KG1 (cell line): ENCODE results near the gene ITPR3.

ENCODE experiments used
- DNase-seq: peaks from one replicate; lab custom pipeline; 2025; lab: John Stamatoyannopoulos, UW

The ITPR3 gene

DNA sequence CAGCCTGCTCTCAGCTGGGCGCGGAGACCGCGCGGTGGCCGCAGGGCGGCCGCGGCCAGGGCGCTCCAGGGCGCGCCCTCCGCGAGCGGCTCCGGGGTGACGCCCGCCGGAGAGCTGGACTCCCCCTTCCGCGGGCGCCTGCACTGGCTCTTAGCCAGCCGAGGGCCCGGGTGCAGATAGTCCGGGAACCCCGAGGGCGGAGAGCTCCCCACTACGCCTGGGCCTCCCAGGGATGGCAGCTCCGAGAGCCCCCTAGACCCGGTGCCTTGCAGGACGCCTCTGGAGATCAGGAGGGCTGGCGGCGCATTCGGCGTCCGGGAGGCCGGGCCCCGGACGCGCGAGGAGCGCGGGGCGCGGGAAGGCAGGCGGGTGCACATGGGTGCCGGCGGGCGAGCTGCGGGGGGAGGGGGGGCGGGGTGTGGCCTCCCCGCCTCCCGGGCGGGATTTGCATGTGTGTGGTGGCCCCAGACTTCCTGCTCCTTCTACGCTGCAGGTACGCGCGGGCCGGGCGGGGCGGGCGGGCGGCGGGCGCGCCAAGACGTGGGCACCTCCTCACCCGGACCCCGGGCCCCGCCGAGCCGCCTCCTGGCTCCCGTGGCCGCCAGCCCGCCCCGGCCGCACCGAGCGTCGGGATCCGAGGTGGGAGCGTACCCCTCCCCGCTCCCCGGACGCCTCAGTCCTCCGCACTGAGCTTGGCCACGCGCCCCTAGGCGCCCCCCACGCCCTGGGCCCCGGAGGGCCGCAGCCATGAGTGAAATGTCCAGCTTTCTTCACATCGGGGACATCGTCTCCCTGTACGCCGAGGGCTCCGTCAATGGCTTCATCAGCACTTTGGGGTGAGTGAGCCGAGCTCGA is at the start of gene ITPR3:
Gene ITPR3 (plus strand): TSS at position 467 of the 855 bp plus-strand sequence. CDS start 281 bp downstream, at position 748.
- no peak for DNase-seq

DNA sequence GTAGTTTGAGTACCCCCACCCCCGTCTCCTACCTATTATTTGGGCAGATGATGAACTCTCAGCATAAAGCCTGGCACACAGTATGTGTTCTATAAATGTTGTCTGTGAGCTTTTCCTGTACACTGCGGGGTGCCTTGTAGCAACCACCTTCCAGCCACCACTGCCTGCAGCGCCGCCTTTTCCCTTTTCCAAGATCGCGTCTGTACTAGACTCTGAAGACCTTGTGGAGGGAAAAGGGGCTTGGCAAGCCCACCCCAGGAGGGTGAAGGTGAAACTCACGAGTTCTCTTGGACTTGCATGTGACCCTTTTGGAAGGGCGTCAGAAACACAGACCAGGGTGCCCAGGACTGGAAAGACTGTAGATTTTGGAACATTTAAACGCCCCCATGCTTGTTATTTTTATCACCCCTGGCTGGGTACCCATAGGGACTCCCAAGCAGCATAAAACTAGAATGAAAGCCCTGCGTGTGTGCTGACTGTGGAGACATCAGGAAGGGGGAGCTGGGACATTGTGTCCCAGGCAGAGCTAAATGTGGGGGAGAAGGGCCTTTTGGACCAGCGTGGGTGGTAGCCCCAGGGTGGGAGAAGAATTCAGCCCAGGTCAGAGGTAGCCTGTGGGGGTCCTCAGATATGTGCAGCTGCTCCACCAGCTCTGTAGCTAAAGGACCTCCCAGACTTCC is 49.3 kb upstream of the ITPR3 start:
- DNase-seq = no peak

DNA sequence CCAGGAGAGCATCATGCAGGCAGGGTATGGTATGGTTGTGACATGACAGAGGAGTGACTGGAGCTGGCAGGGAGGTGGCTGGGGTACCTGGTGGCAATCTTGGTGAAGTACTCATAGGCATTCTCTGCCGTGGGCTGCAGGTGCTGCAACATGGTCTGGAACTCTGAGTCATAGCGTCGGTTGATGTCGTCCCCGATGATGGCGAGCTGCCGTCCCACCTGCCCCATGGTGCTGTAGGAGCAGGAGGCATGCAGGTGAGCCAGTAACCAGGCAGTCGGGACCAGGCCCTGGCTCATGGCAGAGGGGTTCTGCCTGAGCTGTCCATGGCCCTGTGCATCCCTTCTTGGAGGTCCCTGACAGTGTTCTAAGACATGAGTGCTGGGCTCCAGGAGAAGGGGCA is 45.9 kb upstream of the ITPR3 start:
- DNase-seq = no peak

DNA sequence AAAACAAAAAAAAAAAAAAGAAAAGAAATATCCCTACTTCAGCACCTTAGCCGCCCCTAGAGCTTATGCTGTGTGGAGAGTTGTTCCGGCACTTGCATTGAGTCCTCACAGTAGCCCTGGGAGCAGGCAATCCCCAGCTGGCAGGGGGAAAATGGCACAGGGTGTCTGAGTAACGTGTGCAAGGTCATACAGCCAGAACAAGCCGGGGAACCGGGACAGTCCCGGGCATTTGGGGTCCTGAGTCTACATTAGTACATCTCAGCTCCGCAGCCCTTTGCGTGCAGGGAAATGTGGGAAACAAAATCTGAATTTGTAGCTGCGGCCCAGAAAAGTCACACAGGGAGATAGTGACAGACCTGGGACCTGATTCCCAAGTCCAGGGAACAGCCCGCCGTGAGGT is 44.5 kb upstream of the ITPR3 start:
- no peak for DNase-seq

DNA sequence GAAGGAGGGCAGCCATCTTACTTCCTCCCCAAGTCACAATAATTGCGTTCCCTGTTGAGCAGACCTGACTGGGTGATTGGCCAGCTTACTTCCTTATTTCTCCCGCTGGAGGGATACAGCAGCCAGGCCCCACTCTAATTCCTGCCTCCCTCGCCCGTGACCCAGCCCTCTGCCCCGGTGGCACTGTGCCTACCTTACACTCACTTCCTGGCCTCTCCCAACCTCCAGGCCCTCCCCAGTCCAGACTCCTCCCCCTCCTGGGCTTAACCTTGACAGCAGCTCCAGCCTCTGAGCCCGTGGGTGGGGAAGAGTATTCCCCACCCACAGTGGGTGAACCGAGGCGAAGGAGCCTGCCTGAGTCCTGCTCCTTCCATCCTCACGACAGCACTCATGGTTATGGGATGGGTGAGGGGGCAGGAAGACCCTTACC is 44.0 kb upstream of the ITPR3 start:
- DNase-seq = no peak

DNA sequence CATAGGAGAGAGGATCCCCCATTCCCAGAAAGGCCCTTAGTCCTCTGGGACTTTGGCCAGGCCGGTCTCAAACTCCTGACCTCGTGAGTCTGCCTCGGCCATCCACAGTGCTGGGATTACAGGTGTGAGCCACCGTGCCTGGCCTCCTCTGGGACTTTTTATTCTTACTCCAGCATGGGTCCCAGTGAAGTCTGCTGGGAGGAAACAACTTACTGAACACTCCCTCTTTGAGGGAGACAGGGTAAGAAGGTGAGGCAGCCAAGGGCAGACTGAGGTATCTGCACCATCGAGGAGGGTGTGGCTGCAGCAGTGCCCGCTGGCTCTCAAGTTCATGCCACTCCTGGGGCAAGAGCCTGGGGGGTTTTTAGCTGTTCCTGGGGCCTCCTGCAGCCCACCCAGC is 43.4 kb upstream of the ITPR3 start:
- DNase-seq = no peak

DNA sequence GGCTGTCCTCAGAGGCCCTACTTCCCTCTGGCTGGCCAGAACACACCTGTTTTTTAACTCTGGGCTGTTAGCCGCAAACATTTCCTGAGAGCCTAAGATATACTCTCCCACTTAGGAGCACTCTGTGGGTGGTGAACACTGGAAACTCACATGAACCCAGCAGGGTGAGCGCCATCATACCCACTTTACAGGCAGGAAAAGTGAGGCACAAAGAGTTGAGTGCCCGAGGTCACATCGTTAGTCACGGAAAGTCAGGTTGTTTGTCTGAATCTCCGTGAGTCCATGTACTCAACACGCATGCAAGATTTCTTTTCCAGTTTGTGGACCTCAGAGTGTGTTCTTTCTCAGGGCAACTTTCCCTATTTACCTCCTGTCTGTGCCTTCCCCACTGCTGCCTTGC is 43.0 kb upstream of the ITPR3 start:
- DNase-seq = no peak

DNA sequence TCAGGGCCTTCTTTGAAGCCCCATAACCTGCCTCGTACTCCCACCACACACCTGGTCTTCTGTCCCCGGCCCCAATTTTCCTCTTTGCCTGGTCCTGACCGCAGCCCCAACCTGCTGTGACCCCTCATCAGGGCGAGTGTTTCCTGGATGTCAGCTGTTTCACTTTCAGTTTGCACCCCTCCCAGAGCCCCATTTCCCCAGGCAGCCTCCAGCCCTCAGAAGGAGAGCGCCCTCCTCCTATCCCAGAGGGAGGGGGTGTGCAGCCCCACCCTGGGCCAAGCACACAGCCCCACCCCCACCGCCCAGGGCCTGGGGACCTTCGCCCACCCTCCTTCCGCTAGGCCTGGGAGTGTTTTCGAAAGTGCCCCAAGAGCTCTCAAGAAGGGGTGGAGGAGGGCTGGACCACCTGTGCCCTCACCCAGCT is 42.5 kb upstream of the ITPR3 start:
- DNase-seq = no peak

DNA sequence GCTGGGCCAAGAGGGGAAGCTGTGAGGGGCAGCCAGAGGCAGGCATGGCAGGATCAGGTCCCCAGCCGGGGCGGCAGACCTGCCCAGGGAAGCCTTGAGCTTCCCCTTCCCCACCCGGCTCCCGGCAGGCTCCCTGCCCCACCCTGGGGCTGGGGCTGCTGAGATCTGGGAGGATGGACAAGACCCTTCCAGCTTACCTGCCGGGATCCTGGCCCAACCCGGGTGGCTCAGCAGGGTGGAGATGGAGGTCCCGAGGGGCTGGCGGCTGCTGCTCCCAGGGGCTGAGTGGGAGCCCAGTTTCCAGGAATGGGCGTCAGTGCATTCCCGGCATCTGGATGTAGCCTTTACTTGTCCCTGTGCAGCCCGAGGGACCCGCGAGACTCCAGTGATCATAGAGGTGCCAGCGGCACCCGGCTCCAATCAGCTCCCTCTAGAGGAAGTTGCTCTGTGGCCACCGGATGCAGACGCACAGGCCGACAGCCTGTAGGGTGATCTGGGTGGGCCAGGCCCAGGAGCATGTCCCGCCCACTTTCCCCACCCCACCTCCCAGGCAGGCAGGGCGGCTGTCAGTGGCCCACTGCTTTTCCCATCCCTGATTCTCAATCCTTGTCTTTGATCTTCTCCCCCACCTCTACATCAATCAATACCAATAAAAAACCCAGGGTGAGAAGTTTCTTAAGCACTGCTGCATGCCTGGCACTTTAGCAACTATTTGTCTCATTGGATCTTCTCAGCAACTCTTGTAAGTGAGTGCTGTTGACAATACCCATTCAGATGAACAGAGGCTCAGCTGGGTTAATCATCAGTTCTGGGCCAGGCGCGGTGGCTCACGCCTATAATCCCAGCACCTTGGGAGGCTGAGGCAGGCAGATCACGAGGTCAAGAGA is 41.1 kb upstream of the ITPR3 start, which contains the start of gene BAK1:
Gene BAK1 (minus strand): TSS at position 449 of the 887 bp plus-strand sequence. CDS start 2,672 bp downstream, outside the sequence.
- peak; percentile 78 for DNase-seq

DNA sequence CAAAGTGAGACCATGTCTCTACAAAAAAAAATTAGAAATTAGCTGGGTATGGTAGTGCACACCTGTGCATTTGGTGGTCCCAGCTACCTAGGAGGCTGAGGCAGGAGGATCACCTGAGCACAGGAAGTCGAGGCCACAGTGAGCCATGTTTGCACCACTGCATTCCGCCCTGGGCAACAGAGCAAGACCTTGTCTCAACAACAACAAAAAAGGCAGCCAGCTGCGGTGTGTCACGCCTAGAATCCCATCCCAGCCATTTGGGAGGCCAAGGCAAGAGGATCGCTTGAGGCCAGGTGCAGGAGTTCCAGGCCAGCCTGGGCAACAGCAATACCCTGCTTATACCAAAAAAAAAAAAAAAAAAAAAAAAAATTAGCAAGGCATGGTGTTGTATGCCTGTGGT is 39.9 kb upstream of the ITPR3 start:
- DNase-seq = no peak

DNA sequence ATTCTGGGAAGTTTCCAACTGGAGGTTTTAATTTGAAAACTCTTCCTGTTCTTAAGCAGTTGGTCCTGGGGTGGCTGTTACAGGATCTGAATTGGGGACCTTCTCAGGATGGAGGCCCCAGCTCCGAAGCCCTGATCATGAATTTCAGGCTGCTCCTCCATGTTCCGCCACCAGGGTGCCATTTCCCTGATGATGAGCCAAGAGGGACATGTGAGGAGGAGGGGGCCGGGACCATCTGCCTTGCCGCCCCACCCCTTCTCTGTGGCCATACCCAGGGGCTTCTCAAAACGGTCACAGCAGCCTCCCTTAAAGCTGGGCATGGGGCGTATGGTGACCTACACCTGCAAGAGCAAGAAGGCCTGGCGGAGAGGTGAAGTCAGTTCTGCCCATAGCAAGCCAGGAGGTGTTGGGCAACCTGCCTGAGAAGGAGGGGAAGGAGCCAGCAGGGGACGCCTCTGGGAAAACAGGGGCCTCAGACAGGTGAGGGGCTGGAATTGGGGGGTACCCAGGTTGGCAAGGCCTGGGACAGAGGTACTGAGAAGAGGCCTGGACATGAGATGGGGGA is 37.4 kb upstream of the ITPR3 start:
- no peak for DNase-seq

DNA sequence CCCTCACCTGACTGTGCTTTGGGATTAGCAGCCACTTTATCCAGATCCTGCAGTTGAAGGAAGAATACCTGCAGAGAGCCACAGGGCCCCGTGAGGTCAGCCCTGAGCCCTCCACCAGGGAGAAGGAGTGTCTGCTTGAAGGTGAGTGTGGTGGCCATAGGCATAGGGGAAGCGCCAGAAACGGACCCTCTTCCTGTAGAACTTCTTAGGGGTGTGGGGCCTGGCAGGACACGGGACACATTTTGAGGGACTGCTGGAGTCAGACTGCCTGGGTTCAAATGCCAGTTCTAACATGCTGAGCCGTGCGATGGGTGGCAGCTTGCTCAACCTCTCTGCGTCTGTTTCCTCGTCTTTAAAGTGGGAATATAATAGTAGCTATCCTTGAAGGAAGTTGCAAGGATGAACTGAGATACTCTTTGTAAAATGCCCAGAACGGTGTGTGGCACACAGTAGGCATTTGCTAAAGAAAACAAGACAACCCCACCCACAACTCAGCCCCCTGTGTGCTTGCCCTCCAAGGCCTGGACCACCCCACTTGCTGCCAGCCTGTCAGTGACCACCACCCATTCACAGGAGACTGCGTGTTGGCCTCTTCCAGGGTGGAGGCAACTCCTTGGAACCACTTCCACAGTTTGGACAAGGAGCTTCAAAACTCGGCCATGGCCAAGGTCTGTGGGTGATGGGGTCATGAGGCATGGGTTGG is 36.3 kb upstream of the ITPR3 start:
- DNase-seq = no peak

DNA sequence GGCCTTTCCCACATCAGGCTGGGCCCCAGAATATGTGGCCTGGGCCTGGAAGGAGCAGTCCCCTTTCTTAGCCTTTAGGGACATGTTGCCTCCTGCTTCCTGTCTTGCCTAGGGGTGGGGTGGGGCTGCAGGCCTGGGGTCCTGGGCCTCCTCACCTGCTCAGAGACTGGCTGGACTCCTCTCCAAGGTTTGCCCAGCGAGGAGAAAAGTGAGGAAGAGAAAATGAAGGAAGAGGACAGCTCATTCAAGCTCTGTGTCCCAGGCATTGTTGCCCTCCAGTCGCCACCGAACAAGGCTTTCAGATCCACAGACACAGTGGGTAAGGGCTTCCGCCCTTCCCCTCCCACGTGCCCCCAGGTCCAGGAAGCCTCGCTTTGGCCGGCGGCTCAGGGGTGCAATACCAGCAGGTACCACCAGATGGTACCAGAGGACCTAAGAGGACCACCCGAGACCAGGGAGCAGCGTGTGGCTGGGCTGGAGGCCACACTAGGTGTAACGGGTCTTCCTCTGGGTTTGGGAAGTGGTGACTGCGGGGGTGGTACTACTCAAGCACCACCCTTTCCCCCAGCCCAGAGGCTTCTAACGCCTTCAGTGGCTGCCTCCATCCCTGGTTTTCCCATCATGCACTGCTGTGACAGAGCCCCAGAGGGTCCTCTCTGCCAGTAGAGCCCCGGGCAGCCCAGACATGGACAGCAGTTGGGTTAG is 35.6 kb upstream of the ITPR3 start:
- DNase-seq = peak; percentile 76

DNA sequence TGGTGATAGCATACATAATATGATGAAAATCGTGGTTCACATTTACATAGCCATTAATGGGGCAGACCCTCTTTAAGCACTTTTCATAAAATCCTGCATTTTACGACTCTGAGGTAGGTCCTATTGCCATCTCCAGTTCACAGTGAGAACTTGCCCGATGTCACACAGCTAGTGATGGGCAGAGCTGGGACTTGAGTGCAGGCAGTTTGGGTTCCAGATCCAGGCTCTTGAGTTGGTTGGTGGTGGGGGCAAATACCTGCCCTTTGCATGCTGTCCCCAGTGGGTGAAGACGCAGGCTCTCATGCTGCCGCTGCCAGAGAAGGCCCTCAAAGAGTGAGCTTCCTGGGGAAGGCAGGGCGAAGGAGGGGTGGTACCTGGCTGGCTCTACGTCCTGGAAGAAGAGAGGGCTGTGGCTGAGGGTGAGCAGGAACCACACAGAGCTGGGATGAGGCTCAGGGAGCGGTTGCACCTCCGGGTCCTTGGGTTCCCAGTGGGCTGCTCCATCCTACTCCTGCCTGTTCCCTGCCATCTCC is 34.9 kb upstream of the ITPR3 start:
- no peak for DNase-seq

DNA sequence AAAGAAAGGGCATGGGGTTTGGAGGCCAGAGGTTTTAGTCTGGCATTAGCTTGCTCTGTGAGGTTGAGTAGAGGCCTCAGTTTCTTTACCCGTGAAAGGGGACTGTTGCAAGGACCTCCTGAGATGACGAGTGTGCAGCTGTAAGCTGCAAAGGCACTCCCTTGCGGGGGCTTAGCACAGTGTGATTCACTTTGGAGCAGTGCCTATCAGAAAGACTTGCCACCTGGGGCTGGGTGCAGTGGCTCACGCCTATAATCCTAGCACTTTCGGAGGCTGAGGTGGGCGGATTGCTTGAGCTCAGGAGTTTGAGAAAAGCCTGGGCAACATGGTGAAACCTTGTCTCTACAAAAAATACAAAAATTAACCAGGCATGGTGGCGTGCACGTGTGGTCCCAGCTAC is 33.6 kb upstream of the ITPR3 start:
- DNase-seq = no peak

DNA sequence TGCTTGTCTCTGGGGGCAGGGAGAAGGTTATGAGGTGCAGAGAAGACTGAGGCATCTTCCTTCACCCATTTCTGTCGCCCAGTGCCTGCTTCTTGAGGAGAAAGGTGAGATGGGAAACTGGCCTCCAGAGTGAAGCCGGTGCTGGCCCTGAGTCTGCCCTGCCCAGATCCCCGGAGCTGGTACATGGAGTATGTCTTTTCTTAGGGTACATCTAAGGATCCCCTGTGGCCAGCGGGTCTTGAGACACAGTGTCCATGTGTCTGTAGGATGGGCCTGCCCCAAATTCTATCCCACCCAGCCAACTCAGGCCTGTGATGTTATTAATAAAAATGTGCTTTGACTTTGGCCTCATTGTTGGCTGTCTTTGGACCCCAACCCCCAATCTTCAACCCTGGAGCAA is 32.2 kb upstream of the ITPR3 start:
- DNase-seq = no peak

DNA sequence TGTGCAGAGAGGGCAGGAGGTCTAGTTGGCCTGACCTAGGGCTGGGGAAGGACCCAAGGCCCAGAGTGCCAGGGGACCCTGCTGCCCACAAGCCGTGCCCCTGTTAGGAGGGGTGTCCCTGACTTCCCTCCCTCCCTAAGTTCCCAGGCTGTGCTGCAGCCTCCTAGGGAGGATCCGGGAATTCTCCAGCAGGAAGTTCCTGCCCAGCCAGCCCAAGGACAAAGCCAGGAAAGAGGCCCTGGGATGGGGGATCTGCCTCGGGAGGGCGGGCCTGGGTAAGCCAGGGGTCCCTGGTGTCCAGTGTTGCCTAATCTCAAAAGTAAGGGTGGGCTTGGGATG is 31.8 kb upstream of the ITPR3 start:
- no peak for DNase-seq

DNA sequence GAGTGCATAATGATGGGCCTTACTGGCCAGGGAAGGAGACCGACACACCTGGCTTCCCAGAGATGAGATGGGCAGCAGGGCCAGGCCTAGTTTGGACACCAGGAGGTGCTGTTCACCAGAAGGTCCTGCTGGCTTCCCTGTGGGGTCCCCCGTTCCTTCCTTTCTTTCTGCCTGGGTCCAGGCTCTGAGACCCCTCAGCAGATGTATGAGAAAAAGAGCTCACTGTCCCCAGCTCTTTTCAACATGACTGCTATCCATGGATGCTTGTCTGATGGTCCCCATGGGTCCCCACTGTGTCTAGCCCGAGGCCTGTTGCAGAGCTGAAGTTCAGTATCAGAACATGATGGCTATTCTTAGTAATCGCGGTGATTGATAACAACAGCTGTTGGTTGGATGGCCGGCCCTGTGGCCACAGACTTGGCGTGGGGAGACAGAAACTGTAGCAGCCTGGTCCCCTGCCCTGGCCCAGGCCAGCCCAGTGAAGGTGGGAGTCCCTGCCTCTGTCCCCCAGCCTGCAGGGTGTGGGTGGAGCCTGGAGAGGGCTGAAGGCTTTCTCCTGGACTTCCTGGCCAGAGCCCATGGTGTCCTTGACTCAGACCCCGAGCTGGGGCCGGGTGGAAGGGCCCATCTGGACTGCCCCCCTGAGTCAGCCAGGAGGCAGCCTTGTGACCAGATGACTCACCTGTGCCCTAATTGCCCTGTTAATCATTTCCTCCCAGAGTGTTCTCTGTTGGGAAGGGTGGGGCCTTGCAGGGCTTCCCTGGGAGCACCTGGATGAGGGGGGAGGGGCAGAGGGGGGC is 31.2 kb upstream of the ITPR3 start:
- DNase-seq = no peak

DNA sequence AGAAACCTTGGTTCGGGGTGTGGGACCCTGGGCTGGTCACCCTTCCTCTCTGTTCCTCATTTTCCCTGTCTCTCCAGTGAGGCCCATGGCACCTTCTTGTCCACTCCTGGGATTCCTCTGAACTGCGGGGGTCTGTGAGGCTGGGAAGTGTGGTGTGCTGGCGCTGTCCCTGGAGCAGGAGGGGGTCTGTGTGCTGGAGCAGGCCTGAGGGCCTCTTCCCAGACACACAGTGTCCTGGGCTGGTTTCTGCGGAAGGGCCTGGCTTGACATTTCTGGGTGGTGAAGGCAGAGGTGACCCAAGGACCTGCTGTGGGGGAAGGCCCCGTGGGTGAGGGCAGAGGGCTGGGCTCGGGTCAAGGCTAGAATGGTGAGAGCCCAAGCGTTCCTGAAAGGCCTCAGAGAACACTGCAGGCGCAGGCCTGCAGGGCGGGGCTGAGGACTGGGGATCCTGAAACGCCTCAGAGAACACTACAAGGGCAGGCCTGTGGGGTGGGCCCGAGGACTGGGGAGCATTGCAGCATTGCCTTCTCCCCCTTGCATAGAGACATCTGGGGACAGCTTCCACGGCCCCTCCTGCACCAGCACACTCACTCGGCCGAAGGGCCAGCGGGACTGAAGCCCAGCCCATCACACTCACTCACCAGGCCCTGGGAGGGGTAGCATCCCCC is 30.5 kb upstream of the ITPR3 start:
- DNase-seq = no peak
